HG02763 (cell line): ENCODE measurements around the gene CD300LD.

ENCODE experiments used
- ATAC-seq: cut with Tn5 transposase; IDR thresholded peaks from one replicate; pipeline ENCODE4 v1.9.1; 2021; ENCODE audit warnings: mild to moderate bottlenecking, moderate library complexity; ENCODE audit not compliant: unreplicated experiment

The CD300LD gene

DNA sequence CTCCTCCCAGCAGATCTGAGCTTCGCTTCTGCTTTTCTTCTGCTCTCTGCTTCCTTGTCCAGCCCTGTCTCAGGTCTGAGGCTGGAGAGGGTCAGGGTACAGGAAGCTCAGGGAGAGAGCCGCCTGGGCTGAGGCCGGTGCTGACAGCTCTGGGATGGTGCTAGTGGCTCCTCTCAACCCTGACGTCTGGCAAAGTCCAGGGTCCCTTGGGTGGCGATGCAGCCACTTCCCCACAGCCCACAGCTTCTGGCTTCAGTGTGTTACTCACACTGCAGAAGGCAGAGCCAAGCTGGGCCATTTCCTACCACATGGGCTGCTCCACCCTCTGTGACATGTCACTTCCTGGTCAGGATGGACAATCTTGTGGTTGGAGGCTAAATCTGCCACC is 46.2 kb downstream of the CD300LD start, which contains the start of gene CD300C:
Gene CD300C (minus strand): TSS at position 273 of the 388 bp plus-strand sequence. CDS start 333 bp downstream, outside the sequence.
- no peak for ATAC-seq

DNA sequence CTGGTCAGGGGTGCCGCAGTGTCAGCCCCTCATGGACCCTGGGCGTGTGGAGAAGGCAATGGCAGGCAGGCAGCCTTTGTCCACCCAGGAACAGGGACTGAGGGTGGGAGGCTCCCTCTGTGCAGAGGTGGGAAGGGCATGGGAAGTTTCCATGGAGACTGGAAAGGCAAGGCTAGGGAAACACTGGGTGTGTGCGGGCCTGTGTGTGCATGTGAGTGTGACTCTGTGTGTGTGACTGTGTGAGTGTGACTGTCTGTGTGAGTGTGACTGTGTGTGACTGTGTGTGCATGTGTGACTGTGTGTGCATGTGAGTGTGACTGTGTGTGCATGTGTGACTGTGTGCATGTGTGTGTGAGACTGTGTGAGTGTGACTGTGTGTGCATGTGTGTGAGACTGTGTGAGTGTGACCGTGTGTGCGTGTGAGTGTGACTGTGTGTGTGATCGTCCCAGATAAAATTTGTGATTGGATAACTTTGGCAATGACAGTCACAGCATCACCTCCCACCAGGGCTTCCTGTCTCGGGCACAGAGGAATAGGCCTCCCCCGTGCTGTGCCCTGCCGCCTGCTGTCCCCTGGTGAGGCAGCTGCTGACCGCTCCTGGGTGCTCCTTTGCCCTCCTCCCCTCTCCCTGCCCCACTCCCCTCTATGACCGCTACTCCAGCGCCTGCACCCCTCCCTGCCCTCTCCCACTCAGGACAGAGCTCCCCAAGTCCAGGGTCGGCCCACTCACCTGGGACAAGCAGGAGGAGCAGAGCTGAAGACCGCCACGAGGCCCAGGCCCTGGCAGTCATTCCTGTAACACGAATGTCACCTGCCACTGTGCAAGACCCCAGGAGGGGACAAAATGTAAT is 46.9 kb downstream of the CD300LD start:
- no peak for ATAC-seq

DNA sequence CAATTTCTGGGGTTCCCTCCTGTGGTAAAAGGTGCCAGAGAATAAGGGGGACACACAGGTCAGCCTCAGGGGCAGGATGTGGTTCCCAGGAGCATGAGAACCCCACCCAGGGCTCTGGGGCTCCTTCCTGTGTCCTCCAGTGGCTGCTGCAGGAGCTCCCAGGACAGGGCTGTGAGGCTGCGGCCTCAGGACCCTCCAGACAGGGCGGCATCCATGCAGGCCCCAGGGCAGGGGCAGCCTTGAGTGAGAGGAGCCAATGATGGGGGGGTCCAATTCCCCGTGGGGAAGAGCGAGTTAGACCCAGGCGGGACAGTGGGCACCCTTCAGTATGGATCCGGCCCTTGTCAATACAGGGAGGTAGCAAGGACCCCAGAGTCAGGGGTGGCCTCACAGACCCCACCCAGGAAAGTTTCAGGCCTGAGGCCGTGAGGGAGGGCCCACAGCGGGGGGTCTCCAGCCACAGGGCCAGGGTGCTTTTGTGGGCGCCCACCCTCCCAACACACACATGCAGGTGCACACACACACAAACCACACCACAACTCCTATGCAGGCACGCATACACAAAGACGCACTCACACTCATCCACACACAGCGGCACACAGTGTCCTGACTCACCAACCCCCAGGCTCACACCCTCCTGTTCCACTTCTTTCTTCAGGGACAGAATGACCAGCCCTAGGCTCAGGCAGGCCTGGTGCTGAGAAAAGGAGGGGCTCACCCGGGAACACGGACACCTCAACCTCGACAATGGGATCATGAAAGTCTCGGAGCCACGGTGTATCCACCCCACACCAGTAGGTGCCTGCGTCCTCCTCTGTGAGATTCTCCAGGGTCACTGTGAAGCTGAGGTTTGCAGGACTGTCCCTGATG is 48.0 kb downstream of the CD300LD start:
- ATAC-seq: no peak

DNA sequence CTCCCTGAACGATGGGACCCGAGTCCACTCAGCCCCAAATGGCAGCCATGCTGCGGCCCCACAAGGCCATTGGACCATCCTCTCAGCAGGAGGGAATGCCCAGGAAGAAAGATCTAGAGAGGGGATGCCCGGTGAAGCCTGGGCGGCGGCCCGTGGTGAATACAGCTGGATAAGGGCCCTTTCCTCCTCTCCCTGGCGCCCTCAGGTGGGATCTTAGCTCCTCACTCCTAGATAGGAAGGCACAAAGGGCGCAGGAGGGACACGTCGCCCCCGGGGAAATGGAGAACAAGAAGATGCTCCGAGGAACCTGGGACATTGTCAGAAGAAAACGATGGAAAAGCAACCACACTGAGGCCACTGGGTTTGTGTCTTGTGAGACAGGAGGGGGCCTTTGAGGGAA is 48.7 kb downstream of the CD300LD start:
- ATAC-seq: no peak

GRCh38 chr17:74542727-74543383 is 49.2 kb downstream of the CD300LD start:
- ATAC-seq: no peak

DNA sequence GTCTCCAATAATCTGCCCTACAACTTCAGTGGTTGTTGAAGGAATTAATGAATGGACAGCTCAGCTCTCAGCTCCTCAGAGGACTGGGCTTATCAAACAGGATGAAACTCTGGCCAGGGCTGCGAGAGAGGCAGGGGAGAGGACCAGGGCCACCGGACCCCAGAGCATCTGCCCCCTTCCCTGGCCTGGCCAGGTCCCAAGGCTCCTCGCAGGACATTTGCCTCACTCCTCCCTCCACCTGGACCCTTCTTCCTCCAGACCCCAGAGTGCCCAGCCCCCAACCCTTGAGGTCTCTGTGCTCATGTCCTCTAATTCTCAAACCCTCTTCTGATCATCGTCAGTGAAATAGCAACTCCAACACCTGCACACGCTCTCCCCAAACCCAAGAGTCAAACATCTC is 49.9 kb downstream of the CD300LD start:
- no peak for ATAC-seq

GRCh38 chr17:74541176-74542111 is 50.6 kb downstream of the CD300LD start:
- no peak for ATAC-seq

DNA sequence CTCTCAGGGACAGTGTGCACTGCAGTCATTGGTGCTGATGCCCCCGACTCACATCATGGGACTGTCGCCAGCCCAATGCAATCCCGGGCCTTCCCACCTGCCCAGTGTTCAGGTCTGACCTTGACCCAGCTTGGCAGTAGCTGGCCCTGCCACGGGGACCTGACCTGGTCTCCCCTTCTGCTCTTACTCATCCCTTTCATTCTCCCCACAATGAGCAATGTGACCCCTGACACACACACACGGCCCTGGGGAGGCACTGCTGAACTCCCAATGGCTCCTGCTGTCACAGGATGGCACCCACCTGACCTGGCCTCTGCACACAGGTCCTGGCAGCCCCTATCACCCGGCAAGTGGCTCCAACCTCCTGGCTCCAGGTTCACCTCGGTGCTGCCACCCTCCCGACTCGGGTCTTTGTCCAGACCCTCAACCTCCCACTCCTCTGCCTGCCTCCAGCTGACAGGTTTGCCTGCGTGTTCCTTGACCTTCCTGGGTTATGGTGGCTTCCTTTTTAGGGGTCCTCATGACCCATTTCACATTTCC is 52.7 kb downstream of the CD300LD start:
- no peak for ATAC-seq

GRCh38 chr17:74536890-74537289 is 55.2 kb downstream of the CD300LD start:
- ATAC-seq: no peak

GRCh38 chr17:74532115-74532514 is 60.0 kb downstream of the CD300LD start:
- no peak for ATAC-seq

DNA sequence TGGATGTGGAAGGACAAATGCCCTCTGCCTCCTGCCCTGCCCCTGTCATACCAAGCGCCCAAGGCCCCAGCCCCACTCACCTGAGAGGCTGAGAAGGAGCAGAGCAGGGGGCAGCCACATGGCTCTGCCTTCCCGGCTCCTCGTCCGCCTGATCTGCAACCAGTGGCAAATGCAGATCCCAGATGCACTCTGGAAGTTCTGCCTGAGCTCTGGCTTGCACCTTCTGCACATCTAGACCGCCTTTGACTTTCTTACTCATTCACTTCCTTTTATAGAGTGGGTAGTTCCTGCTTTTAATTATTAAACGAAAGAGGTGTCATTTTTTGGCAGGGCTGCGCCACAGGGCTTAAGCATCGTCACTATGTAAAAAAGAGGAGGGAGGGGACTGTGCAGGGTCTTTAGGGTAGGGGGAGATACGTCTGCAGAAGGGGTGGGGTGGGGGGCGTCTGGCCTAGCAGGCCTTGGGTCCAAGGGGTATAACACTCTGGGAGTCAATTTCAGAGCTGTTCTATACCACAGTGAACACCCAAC is 60.8 kb downstream of the CD300LD start, which contains the start of gene CD300LB:
Gene CD300LB (minus strand): TSS at position 245 of the 531 bp plus-strand sequence. CDS start 125 bp downstream, at position 120.
- ATAC-seq: no peak

DNA sequence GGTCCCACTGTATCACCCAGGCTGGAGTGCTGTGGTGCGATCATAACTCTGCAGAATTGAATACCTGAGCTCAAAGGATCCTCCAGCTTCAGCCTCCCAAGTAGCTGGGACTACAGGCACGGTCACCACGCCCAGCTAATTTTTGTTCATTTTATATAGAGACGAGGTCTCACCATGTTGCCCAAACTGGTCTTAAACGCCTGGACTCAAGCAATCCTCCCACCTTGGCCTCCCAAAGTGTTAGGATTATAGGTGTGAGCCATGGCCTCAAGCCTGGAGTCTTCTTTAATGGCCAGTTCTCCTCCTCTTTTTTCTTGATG is 61.3 kb downstream of the CD300LD start:
- ATAC-seq: no peak
